ENCODE data around the gene TRAF3IP1. TPM values are rescaled to one million over a fixed set of nuclear protein-coding genes. Genes with fewer than 3 reads are reported as not detected.
"Not testable (repeated sequence)": the region's sequence is repeated elsewhere in the genome, so short reads cannot be mapped to it uniquely, and the experiment has no call there.

Gene TRAF3IP1
- total RNA-seq = 10 to 100 TPM; 12.6 to 41.8 (median 27.6) TPM

DNA sequence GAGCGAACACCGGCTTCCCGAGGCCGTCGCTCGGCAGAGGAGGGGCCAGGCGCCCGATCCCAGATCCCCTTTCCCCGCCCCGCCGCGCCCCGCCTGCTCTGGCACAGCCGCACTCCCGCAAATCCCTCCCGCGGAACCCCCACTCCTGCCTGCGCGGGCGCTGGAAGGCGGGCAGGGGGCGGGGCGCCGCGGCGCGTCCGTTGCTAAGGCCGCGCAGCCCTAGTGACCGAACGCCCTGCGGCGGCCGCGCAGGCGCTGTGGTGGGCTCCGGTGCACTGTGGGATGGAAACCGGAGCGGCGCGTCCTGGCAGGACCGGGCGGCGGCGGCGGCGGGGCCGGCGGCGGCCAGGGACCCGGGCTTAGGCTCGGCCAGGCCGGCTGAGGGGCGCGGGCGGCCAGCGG is at the start of gene TRAF3IP1:
TRAF3IP1 (plus strand) TSS at position 273 of the 402 bp plus-strand sequence. CDS start 145 bp downstream, outside the sequence.
- DNase-seq = peak; percentile 94 to 96
- Histone ChIP-seq H3K27me3 (no peaks in the 10 kb centered on the region), H3K4me1 (no peaks in the 10 kb centered on the region), H3K36me3 (no peaks in the 10 kb centered on the region), H3K4me3 (peak within 1 kb of the TSS; percentile 59 to 88), H3K27ac (peak within 1 kb of the TSS; percentile 49 to 80), H3K9me3 (no peaks in the 10 kb centered on the region)
- TF ChIP-seq, protein P1, sequence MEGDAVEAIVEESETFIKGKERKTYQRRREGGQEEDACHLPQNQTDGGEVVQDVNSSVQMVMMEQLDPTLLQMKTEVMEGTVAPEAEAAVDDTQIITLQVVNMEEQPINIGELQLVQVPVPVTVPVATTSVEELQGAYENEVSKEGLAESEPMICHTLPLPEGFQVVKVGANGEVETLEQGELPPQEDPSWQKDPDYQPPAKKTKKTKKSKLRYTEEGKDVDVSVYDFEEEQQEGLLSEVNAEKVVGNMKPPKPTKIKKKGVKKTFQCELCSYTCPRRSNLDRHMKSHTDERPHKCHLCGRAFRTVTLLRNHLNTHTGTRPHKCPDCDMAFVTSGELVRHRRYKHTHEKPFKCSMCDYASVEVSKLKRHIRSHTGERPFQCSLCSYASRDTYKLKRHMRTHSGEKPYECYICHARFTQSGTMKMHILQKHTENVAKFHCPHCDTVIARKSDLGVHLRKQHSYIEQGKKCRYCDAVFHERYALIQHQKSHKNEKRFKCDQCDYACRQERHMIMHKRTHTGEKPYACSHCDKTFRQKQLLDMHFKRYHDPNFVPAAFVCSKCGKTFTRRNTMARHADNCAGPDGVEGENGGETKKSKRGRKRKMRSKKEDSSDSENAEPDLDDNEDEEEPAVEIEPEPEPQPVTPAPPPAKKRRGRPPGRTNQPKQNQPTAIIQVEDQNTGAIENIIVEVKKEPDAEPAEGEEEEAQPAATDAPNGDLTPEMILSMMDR (IDR thresholded peaks at IDR 0.05) = peak in 1 of 4 experiments; percentile 12
- TF ChIP-seq POLR2A (IDR thresholded peaks at IDR 0.05) = peak; percentile 45 to 67
- intact Hi-C loops (cut with DNase I; ENCODE audit: low total_unique reads) = no loop called here

GRCh38 chr2:238270606-238271005 is 49.7 kb upstream of the TRAF3IP1 start:
- Histone ChIP-seq H3K4me1 (no peaks in the 10 kb centered on the region), H3K27ac (no peak overlapping the region), H3K36me3 (no peaks in the 10 kb centered on the region), H3K4me3 (no peak overlapping the region), H3K9me3 (no peaks in the 10 kb centered on the region), H3K27me3 (no peaks in the 10 kb centered on the region)
- TF ChIP-seq, protein P1 (IDR thresholded peaks at IDR 0.05) = no peak
- TF ChIP-seq POLR2A (IDR thresholded peaks at IDR 0.05) = no peak
- intact Hi-C loops (cut with DNase I; ENCODE audit: low total_unique reads) = no loop called here
- DNase-seq = no peak

DNA sequence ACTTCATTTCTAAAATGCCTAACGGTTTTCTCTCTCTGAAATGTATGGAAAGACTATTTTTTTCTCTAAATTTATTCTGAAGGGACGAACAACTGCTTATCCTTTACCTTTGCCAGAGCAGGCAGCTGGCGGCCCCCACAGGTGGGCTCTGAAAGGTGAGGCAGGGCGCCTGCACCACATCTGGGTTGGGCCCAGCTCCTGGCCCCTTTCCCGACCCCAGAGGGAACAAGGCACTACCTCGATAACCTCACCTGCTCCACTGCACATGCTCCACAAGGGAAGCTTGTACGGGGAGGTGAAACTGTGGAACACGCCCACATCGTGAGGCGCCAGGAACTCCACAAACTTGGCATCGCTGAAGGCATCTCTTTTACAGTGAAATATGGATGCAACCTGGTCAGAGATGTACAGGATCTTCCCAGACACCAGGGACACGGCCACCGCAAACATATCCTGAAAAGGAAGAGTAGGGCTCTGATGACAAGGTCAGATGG is 49.2 kb upstream of the TRAF3IP1 start:
- DNase-seq = no peak
- no peak overlapping the region for H3K4me3 ChIP-seq
- no peaks in the 10 kb centered on the region for H3K4me1 ChIP-seq
- no peak for TF ChIP-seq POLR2A (IDR thresholded peaks at IDR 0.05)
- TF ChIP-seq, protein P1 (IDR thresholded peaks at IDR 0.05) = no peak
- intact Hi-C loops (cut with DNase I; ENCODE audit: low total_unique reads) = no loop called here
- H3K27me3 ChIP-seq = no peaks in the 10 kb centered on the region
- H3K27ac ChIP-seq = no peak overlapping the region
- H3K9me3 ChIP-seq = no peaks in the 10 kb centered on the region
- no peaks in the 10 kb centered on the region for H3K36me3 ChIP-seq

DNA sequence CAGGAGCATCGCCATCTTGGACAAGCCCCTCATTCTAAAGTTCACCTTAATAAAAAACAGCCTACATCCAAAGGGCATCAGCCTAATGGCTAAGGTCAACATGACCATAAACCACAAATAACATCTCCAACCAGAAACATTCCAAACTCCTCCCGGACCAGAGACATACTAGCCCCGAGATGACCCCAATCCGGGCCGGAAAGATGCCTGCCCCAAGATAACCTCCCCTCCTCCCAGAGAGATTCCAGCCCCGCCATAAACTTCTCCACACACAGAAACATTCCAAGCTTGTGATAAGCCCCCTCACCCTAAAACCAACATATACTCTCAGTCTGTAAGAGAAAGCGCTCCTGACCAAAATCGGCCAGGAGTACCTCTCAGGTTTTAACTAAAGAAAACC is 48.6 kb upstream of the TRAF3IP1 start:
- H3K4me3 ChIP-seq; H3K36me3 ChIP-seq; H3K27me3 ChIP-seq; intact Hi-C loops (cut with DNase I; ENCODE audit: low total_unique reads); DNase-seq; H3K27ac ChIP-seq; H3K9me3 ChIP-seq; H3K4me1 ChIP-seq: not testable (repeated sequence)

DNA sequence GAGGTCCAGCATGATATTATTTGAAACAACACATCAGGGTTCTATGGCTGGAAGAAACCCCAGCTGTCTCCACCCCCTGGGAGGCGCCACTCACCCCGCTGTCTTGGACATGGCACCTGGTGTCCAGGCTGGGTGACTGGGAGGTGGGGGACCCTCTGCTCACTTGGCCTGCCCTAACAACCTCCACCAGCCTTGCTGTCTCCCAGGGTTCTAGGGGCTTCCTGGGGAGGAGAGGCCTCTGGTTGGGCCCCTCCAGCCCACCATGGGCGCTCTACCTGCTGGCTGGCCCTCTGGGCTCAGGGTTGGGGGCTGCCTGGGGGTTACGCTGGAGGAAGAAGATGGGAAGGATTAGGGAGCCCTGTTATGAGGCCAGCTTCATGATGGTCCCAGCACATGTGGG is 48.2 kb upstream of the TRAF3IP1 start:
- no peak for TF ChIP-seq POLR2A (IDR thresholded peaks at IDR 0.05)
- TF ChIP-seq, protein P1 (IDR thresholded peaks at IDR 0.05) = no peak

GRCh38 chr2:238273433-238273832 is 46.9 kb upstream of the TRAF3IP1 start:
- H3K9me3 ChIP-seq; H3K4me3 ChIP-seq; H3K27ac ChIP-seq; H3K36me3 ChIP-seq; DNase-seq; intact Hi-C loops (cut with DNase I; ENCODE audit: low total_unique reads); H3K4me1 ChIP-seq; H3K27me3 ChIP-seq: not testable (repeated sequence)

More for the DNA sequence above, 48.2 kb upstream of the TRAF3IP1 start:
- Histone ChIP-seq H3K36me3 (no peaks in the 10 kb centered on the region), H3K9me3 (no peaks in the 10 kb centered on the region), H3K4me3 (no peak overlapping the region), H3K27me3 (no peaks in the 10 kb centered on the region), H3K27ac (no peak overlapping the region), H3K4me1 (no peaks in the 10 kb centered on the region)
- intact Hi-C loops (cut with DNase I; ENCODE audit: low total_unique reads) = no loop called here
- no peak for DNase-seq

Data from uterus (tissue), 4 donors.